GM12864 (cell line): ENCODE data around the gene C16orf87.

ENCODE experiments used
- DNase-seq: peaks from one replicate; pipeline ENCODE4 v3.0.0-alpha.2; 2011; ENCODE audit warnings: low read depth
- H3K4me3 ChIP-seq: 2 replicates; pipeline ENCODE4 v1.5.1; 2011; ENCODE audit warnings: mild to moderate bottlenecking, low read depth, low read length, control low read depth
- TF ChIP-seq, protein P1 (sequence below): IDR thresholded peaks from 2 replicates; pipeline ENCODE4 v1.5.1; 2011; ENCODE audit warnings: low read depth, mild to moderate bottlenecking, moderate library complexity, low read length, control low read depth, inconsistent platforms; ENCODE audit errors: missing control alignments

Gene C16orf87

DNA sequence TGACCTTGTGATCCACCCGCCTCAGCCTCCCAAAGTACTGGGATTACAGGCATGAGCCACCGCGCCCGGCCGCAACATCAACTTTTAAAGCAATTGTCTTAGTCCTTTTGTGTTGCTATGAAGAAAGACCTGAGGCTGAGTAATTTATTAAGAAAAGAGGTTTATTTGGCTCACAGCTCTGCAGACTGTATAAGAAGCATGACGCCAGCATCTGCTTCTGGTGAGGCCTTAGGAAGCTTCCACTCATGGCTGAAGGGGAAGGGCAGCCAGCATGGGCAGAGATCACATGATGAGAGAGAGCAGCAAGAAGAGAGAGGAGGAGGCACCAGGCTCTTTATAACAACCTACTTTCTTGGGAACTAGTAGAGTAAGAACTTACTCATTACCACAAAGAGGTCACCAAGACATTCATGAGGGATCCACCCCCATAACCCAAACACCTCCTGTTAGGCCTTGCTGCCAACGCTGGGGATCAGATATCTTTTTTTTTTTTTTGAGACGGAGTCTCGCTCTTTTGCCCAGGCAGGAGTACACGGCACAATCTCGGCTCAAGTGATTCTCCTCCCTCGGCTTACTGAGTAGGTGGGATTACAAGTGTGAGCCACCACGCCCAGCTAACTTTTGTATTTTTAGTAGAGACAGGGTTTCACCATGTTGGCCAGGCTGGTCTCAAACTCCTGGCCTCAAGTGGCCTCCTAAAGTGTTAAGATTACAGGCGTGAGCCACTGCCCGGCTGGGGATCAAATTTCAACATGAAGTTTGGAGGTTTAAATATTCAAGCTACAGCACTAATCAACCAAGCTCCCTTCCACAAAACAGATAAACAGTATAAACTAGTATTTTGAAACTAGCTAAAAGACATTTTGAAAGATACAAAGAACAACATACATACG, 31.8 kb upstream of the C16orf87 start:
- TF ChIP-seq, protein P1, sequence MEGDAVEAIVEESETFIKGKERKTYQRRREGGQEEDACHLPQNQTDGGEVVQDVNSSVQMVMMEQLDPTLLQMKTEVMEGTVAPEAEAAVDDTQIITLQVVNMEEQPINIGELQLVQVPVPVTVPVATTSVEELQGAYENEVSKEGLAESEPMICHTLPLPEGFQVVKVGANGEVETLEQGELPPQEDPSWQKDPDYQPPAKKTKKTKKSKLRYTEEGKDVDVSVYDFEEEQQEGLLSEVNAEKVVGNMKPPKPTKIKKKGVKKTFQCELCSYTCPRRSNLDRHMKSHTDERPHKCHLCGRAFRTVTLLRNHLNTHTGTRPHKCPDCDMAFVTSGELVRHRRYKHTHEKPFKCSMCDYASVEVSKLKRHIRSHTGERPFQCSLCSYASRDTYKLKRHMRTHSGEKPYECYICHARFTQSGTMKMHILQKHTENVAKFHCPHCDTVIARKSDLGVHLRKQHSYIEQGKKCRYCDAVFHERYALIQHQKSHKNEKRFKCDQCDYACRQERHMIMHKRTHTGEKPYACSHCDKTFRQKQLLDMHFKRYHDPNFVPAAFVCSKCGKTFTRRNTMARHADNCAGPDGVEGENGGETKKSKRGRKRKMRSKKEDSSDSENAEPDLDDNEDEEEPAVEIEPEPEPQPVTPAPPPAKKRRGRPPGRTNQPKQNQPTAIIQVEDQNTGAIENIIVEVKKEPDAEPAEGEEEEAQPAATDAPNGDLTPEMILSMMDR = no peak
- no peak overlapping the region for H3K4me3 ChIP-seq
- DNase-seq = no peak

DNA sequence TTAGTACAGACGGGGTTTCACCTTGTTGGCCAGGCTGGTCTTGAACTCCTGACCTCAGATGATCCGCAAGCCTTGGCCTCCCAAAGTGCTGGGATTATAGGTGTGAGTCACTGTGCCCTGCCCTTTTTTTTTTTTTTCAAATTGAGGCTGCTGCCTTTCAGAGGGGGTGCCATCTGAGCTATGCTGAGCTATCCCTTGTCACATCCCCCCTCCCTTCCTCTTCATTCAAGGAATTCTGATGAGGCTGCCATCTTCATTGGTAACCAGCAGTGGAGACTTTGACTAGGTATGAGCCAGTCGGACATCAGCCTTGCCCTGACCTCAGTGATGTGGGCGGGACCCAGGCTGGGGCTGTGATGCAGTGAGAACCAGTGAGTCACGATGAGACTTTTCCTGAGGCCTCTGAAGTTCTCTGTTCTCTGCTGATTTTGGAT, 28.8 kb upstream of the C16orf87 start:
- no peak overlapping the region for H3K4me3 ChIP-seq
- DNase-seq = no peak
- TF ChIP-seq, protein P1 = no peak

DNA sequence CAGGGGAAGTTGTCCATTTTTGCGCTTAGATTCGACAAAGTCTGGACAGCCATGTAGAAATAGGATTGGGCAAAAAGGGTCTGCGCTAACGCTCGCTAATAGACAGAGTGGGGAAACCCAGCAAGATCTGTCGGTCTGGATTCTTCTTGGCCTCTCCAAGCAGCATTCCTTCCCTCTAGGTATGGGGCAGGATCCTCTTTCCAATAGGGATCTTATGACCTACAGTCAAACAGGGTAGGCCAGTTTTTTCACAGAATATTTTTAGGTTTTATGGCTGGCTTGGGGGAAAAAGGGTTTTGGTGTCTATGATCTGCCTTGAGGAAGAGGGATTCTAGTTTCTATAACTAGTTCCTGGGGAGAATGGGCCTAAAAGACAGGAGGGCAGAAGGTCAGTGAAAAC, 27.2 kb upstream of the C16orf87 start:
- no peak overlapping the region for H3K4me3 ChIP-seq
- TF ChIP-seq, protein P1 = no peak
- no peak for DNase-seq

DNA sequence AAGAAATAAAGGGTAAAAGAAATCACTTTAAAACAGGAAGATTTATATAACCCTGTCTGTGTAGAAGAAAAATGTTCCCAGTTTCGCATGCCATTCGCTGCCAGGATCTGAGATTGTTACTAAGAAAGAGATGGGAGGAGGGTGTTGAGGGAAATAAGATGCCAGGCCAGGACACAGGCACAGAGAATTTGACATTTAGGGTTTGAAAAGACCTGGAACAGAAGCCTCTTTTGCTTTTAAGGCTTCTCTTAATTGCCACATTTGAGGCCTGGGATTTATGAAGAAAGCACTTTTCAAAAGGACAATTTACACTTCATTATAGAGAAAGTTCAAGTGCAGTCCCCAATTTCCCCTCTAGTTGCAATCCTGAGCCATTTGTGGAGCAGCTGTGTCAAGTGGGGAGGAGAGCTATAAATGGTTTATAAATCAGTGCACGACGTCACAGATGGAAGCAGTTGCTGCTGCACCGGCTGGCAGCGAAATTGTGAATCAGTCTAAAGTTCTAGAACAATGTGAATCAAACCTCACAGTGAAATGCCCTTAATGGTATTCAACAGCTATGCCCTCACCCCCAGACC, 26.5 kb upstream of the C16orf87 start:
- no peak overlapping the region for H3K4me3 ChIP-seq
- TF ChIP-seq, protein P1 = peak; percentile 64
- no peak for DNase-seq

DNA sequence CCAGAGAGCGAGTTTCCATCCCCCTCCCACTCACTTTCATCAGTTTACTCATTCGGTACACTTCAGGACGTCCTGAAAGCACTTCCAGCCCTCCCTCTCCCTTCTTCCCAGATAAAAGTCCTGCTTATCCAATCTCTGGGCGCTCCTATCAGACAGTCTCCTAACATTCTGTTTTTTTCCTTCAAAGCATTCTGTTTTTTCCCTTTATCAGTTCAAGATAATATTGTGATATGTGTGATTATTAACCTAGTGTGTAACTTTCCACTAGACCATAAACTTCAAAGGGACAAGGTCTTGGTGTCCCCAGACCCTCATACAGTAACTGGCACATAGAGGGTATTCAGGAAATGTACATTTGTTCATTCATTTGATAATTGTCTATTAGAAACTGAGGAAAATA, 24.4 kb upstream of the C16orf87 start:
- H3K4me3 ChIP-seq = no peak overlapping the region
- TF ChIP-seq, protein P1 = no peak
- DNase-seq = no peak

DNA sequence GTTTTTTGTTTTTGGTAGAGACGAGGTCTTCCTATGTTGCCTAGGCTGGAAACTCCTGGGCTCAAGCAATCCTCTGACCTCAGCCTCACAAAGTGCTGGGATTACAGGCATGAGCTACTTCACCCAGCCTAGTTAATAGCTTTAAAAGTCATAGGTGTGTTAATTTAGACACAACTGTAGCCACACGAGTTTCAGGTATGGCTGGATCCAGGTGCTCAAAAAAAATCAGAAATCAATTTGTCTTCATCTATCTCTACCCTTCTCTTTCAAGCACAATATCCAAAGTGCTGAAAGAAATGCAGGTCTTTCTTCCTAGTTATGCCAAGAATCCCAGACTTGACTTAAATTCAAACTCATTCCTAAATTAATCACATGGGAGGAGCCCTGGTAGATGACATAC, 23.9 kb upstream of the C16orf87 start:
- no peak for DNase-seq
- TF ChIP-seq, protein P1 = no peak
- no peak overlapping the region for H3K4me3 ChIP-seq
